Endothelial cell of umbilical vein (primary cell): ENCODE results near the gene C16orf95.

Experiments used
- EZH2 ChIP-seq: IDR thresholded peaks from 2 replicates; pipeline ENCODE4 v1.6.1; 2012; ENCODE audit warnings: borderline replicate concordance, low read depth, mild to moderate bottlenecking, moderate library complexity, low read length, inconsistent platforms; ENCODE audit not compliant: severe bottlenecking
- POLR2AphosphoS5 ChIP-seq: IDR thresholded peaks from 2 replicates; pipeline ENCODE4 v1.6.1; 2012; ENCODE audit warnings: low read depth, mild to moderate bottlenecking, control low read depth, low read length, moderate library complexity; ENCODE audit not compliant: insufficient read depth
- TF ChIP-seq, protein P1 (sequence below), 2 donors: IDR thresholded peaks; 1 replicate in 1 of 2; 2 replicates in 1 of 2; pipeline ENCODE4 v1.5.1; 2011; ENCODE audit warnings: low read length in 2 of 2, mild to moderate bottlenecking in 2 of 2, moderate library complexity in 2 of 2, control low read depth in 1 of 2, inconsistent platforms in 1 of 2, low read depth in 1 of 2; ENCODE audit not compliant: insufficient read depth in 1 of 2; ENCODE audit errors: extremely low read depth in 1 of 2

DNA sequence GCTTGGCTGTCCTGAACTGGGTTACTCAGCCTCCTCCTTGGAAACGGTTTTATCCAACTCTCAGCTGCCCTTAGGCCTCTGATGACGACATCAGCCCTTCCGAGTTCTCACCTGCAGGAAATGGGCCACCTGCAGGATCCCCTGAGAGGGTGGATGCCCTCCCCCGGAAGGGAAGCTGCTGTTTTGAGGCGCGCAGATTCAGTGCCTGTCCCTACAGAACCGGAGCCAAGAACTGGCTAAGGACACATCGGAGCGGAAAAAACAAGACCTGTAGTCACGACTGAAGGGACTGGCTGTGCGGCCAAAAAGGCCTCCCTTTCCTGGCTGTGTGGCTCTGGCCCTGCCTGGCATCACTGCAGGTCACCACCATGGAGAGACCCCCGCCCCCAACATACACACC lies 11.7 kb upstream of the C16orf95 start:
- TF ChIP-seq POLR2AphosphoS5 (no peak), EZH2 (no peak)
- TF ChIP-seq, protein P1, sequence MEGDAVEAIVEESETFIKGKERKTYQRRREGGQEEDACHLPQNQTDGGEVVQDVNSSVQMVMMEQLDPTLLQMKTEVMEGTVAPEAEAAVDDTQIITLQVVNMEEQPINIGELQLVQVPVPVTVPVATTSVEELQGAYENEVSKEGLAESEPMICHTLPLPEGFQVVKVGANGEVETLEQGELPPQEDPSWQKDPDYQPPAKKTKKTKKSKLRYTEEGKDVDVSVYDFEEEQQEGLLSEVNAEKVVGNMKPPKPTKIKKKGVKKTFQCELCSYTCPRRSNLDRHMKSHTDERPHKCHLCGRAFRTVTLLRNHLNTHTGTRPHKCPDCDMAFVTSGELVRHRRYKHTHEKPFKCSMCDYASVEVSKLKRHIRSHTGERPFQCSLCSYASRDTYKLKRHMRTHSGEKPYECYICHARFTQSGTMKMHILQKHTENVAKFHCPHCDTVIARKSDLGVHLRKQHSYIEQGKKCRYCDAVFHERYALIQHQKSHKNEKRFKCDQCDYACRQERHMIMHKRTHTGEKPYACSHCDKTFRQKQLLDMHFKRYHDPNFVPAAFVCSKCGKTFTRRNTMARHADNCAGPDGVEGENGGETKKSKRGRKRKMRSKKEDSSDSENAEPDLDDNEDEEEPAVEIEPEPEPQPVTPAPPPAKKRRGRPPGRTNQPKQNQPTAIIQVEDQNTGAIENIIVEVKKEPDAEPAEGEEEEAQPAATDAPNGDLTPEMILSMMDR (IDR thresholded peaks at IDR 0.05; ENCODE audit: extremely low read depth in 1 of 2, insufficient read depth in 1 of 2, low read depth in 1 of 2, low read length in 2 of 2), result no peak
